Measurements from ENCODE around the gene CHRNB2.
"Not testable (repeated sequence)": the region's sequence is repeated elsewhere in the genome, so short reads cannot be mapped to it uniquely, and the experiment has no call there.

CHRNB2 gene, protein sequence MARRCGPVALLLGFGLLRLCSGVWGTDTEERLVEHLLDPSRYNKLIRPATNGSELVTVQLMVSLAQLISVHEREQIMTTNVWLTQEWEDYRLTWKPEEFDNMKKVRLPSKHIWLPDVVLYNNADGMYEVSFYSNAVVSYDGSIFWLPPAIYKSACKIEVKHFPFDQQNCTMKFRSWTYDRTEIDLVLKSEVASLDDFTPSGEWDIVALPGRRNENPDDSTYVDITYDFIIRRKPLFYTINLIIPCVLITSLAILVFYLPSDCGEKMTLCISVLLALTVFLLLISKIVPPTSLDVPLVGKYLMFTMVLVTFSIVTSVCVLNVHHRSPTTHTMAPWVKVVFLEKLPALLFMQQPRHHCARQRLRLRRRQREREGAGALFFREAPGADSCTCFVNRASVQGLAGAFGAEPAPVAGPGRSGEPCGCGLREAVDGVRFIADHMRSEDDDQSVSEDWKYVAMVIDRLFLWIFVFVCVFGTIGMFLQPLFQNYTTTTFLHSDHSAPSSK

DNA sequence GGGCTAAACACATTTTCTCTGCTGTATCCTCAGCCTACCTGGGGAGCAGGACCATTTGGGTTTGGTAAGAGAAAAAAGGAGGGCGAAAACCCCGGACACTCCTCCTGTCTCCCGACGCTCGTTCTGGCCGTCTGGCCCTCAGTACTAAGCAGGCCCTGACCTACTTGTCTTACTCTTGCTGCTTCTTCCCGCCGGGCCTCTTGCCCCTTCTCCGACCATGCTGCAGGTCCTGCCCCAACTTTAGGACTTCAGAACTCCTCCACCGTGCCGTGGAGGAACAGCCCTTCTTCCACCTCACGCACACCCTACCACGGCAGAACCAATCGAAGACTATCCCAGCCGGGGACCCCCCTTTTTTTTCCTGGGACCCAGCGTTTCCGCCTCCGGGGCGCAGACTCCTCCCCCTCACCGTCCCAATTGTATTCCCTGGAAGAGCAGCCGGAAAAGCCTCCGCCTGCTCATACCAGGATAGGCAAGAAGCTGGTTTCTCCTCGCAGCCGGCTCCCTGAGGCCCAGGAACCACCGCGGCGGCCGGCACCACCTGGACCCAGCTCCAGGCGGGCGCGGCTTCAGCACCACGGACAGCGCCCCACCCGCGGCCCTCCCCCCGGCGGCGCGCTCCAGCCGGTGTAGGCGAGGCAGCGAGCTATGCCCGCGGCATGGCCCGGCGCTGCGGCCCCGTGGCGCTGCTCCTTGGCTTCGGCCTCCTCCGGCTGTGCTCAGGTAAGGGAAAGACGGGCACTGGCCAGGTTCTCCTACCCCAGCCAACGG, at the start of gene CHRNB2:
Gene CHRNB2 (plus strand): TSS at position 393 of the 771 bp plus-strand sequence. CDS start 267 bp downstream, at position 660.
- peak; percentile 81 for DNase-seq

DNA sequence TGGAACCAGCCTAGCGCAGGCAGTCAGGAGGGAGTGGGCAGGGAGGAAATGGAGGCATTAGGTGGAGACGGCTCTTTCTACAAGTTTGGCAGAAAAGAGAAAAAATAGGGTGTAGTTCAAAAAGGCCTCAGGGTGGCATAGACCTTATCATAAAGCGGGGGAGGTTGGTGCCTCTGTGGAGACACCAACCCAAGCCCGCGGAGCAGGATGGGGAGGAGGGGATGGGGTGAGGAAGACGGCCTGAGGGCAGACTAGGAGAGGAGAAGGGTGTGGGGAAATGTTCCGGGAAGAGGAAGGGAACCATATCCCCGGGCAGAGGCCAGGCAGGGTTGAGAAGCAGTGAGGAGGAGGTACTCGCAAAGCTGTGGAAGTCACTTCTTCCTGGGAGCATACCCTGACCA, 48.0 kb upstream of the CHRNB2 start:
- no peak for DNase-seq

DNA sequence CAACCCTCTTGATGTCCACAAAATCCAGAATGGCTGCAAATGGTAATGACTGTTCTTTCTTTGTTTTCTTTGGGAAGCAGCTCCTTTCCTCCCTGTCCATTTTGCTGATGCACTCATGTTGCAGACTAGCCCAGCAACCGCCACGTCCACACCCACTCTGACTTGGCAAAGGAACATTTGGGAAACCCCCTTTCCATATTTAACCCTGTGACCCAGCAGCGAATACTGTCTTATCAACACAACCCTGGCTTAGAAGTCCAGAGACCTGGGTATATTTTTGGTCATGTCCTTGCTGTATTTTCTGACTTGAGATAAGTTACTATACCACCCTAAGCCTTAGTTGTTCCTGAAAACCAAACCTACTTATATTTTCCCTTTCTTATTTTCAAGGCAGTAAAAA, 47.2 kb upstream of the CHRNB2 start:
- no peak for DNase-seq

DNA sequence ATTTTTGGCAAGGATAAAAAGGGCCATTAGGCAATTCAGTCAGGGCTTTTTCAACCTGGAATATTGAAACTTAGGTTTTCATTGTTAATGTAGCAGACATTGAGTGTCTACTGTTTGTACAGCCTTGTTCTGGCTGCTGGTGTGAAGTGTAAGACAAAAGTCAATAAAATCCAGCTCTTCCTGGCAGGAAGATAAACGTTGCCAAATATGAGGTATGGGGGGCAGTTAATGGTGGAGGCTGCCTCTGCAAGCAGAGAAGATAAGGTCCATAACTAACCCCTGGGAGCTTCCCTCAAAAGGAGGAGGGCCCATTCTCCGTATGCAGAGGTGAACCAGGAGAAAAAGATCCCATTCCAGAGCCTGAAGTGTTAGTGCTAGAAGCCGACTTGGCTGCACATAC, 45.9 kb upstream of the CHRNB2 start:
- no peak for DNase-seq

DNA sequence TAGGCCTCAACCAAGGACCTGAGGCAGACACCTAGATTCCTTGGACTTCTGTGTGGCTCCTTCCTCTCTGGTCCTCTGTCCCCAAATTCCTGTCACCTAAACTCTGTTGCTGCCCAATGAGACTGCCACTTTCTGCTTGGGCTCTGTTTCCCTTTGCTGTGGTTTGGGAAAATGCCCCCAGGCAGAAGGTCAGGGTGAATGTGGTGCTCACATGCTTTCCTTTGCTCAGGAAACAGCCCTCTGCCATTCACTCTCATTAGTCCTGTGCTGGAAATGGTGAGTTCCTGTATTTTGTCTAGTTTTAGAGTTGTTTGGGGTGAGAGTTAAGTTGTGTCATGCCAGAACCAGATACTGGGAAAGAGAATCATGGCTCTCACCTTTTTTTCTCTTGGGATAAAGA, 42.7 kb upstream of the CHRNB2 start:
- DNase-seq: no peak

GRCh38 chr1:154527192-154527591, 40.4 kb upstream of the CHRNB2 start:
- no peak for DNase-seq

DNA sequence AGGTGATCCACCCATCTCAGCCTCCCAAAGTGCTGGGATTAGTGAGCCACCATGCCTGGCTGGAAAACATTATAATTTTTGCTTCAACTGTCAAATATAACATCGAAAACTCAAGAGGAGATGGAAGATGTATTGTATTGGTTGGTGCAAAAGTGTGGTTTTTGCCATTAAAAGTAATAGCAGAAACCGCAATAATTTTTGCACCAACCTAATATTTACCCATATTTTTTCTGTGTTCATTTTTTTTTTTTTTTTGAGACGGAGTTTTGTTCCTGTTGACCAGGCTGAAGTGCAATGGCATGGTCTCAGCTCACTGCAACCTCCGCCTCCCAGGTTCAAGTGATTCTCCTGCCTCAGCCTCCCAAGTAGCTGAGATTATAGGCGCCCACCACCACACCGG, 38.3 kb upstream of the CHRNB2 start:
- no peak for DNase-seq

- DNase-seq: not testable (repeated sequence)
Measured at GRCh38 chr1:154531950-154532349, 35.6 kb upstream of the CHRNB2 start.

GRCh38 chr1:154533952-154534844, 33.4 kb upstream of the CHRNB2 start:
- DNase-seq: peak; percentile 46

DNA sequence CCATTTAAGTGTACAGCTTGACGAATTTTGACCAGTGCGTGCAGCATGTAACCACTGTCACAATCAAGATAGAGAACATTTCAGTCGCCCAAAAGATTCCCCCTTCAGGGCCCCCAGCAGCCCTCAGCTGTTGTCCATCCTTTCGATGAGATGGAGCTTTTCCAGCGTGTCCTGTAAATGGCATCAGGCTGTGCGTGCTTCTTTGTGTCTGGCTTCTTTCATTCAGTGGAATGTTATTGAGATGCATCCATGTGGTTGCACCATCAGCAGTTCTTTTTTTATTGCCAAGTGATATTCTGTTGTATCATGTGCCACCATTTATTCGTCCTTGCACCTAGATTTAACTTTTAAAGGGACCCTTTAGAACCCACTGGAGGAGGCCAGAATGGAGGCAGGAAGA, 31.0 kb upstream of the CHRNB2 start:
- DNase-seq: no peak

DNA sequence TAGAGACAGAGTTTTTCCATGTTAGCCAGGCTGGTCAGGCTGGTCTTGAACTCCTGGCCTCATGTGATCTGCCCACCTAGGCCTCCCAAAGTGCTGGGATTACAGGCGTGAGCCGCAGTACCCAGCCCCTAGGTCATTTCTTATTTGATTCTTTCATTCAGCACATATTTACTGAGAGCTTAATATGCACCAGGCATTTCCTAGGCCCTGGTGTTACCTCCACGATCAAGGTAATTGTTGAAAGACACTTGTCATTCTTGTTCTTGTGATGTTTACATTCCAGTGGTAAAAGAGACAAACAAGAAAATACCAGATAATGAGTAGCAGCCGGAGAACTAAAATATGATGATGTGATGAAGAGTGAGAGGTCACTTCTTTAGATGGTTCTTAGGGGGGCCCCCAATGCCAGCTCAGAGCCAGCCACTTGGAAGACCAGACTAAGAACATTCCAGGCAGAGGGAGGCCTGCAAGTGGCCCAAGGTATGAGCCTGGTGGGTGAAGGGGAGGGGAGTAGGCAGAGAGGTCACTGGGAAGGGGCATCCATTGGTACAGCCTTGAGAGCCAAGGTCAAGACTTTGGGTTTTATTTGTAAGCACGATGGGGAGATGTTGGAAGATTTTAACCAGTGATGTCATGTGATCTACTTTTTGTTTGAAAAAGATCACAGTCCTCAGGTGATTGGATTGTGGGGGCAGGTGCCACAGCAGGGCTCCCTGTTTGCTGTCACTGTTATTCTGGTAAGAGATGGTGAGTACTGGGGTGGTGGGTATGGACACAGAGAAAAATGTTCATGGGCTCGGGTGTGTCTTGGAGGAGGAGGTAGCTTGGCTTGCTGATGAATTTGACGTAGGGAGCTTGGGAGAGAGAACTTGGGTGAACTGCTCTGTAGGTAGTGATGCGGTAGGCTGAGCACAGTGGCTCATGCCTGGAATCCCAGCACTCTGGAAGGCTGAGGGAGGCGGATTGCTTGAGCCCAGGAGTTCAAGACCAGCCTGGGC, 27.8 kb upstream of the CHRNB2 start:
- DNase-seq: no peak

- no peak for DNase-seq
Measured at GRCh38 chr1:154541231-154541630, 26.3 kb upstream of the CHRNB2 start.

GRCh38 chr1:154546264-154547063, 21.1 kb upstream of the CHRNB2 start:
- DNase-seq: no peak

- no peak for DNase-seq
Measured at GRCh38 chr1:154547105-154547732, 20.4 kb upstream of the CHRNB2 start.

DNA sequence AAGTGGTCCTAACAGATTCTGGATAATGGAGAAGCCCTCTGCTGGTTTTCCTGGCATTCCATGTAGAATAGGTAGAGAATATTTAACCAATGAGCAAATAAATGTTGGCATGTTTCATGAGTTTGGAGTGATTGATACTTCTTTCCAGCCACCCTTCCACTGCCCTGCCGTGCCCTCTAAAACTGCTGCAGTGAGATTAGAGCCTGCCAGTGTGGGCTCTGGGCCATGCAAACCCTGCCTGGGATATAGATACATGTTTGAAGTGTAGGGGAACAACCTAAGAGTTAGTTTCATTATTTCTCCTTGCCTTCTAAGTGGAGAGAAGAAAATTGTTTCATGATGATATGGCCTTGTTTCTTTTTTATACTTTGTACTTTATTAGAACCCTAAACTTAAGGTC, 19.6 kb upstream of the CHRNB2 start:
- no peak for DNase-seq

DNA sequence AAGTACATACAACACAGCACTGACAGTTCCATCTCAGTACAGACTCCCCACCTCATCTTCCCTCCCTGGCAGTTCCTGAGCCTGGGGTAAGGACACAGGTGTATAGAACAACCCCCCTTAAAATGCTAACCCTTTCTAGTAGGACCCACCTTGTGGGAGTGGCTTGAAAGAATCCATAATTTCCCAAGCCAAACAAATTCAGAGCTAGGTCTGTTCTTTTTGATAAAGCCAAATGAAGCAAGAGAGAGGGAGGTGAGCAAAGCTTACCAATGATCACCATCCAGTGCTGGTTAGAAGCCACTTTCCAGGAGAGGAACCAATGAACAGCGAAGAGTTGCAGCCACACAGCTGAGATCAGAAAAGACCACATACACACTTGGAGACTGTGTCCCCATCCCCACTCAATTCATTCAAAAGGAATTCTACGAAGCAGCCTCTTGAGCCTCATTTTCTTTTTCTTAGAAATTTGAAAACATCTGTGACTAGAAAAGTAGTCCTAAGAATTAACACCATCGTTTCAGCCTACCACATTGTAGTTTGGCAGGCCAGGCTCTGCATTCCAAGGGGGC, 18.3 kb upstream of the CHRNB2 start:
- DNase-seq: no peak

DNA sequence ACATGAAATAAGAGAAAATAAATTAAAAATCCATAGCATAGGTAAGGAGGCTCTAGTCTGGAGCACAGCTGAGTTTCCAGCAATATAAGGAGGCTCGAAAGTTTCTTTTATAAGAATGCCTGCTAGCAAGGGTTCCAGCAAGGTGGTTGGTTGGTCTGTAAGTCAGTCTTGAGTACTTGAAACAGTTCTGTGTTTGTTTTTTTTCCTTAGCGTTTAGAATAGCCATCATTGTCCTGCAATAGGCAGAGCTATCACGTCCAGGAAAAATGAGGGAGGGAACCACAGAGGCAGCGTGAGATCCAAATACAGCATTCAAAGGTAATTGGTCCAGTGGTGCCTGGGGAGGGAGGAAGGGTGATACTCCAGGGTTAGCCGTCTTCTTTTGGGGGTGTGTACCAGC, 17.5 kb upstream of the CHRNB2 start:
- no peak for DNase-seq

GRCh38 chr1:154550657-154551056, 16.9 kb upstream of the CHRNB2 start:
- no peak for DNase-seq

GRCh38 chr1:154551474-154551873, 16.1 kb upstream of the CHRNB2 start:
- no peak for DNase-seq

- no peak for DNase-seq
Measured at GRCh38 chr1:154552036-154552435, 15.5 kb upstream of the CHRNB2 start.
